Loucy (cell line): ENCODE measurements around the gene NUMB.

Experiments used
- EZH2phosphoT487 ChIP-seq: fragments of 200-600 bp; IDR thresholded peaks from 2 replicates; pipeline ENCODE4 v1.6.1; 2018; ENCODE audit warnings: antibody characterized with exemption, mild to moderate bottlenecking, moderate library complexity, borderline replicate concordance
- TF ChIP-seq, protein P1 (sequence below): fragments of 200-600 bp; sonication (generic); conservative IDR thresholded peaks from 2 replicates; pipeline ENCODE4 v1.5.1; 2014; ENCODE audit warnings: mild to moderate bottlenecking, antibody characterized with exemption, low read length

DNA sequence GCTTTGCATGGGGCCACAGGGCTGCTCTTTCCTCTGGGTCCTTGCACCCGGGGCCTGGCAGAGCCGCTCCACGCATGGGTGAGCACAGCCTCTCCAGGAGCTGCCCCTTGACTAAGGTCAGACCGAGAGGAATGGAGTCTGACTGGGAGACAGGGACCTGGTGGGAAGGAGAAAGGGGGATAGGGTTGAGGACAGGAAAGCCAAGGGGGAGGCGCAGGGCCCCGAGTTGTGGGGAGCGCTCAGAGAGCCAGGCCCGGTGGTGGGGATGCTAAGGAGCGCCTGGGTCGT is 205.1 kb downstream of the NUMB start:
- TF ChIP-seq, protein P1, sequence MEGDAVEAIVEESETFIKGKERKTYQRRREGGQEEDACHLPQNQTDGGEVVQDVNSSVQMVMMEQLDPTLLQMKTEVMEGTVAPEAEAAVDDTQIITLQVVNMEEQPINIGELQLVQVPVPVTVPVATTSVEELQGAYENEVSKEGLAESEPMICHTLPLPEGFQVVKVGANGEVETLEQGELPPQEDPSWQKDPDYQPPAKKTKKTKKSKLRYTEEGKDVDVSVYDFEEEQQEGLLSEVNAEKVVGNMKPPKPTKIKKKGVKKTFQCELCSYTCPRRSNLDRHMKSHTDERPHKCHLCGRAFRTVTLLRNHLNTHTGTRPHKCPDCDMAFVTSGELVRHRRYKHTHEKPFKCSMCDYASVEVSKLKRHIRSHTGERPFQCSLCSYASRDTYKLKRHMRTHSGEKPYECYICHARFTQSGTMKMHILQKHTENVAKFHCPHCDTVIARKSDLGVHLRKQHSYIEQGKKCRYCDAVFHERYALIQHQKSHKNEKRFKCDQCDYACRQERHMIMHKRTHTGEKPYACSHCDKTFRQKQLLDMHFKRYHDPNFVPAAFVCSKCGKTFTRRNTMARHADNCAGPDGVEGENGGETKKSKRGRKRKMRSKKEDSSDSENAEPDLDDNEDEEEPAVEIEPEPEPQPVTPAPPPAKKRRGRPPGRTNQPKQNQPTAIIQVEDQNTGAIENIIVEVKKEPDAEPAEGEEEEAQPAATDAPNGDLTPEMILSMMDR, result no peak
- no peak for TF ChIP-seq EZH2phosphoT487
